ENCODE results near the gene C11orf42. TPM values are rescaled to one million over a fixed set of nuclear protein-coding genes. Genes with fewer than 3 reads are reported as not detected.

C11orf42 gene
- total RNA-seq, 1 experiment from 2014 or later: not detected

DNA sequence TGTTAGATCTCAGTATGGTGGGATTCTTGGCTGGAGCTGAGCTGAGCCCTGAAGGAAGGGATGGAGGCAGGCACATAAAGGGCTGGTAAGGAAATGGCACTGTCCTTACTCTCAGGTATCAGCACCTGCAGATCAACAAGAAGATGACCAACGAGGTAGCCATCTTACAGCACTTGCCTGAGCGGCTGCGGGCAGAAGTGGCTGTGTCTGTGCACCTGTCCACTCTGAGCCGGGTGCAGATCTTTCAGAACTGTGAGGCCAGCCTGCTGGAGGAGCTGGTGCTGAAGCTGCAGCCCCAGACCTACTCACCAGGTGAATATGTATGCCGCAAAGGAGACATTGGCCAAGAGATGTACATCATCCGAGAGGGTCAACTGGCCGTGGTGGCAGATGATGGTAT is 36.0 kb downstream of the C11orf42 start:
- Histone ChIP-seq H3K23me2 (ENCODE audit: insufficient read length, low read depth, low read length, poor library complexity, severe bottlenecking) (no peaks in the 10 kb centered on the region), H2BK15ac (ENCODE audit: low read depth, low read length) (no peak overlapping the region), H4K5ac (ENCODE audit: insufficient read length, low read depth, low read length) (no peak overlapping the region), H3K14ac (ENCODE audit: insufficient read depth, low read length) (no peak overlapping the region), H3T11ph (ENCODE audit: low read length) (no peak overlapping the region), H3K4me2 (ENCODE audit: insufficient read depth, insufficient read length, low read length) (no peak overlapping the region), H3K27me3 (ENCODE audit: insufficient read depth, low read length) (no peaks in the 10 kb centered on the region), H3K18ac (ENCODE audit: insufficient read length, low read depth, low read length) (no peak overlapping the region), H3K4ac (ENCODE audit: low read depth, low read length) (no peak overlapping the region), H3K27ac (ENCODE audit: insufficient read length, low read depth, low read length) (no peak overlapping the region), H2BK5ac (ENCODE audit: insufficient read length, low read length) (no peak overlapping the region), H2AK5ac (ENCODE audit: insufficient read length, low read length) (no peak overlapping the region), H3K4me1 (ENCODE audit: insufficient read depth, low read length) (no peaks in the 10 kb centered on the region; the same call in 1 of the 2 replicates), H3K79me2 (ENCODE audit: insufficient read depth, low read length) (no peaks in the 10 kb centered on the region), H3K9ac (ENCODE audit: extremely low read depth, insufficient read length, low read length) (no peak overlapping the region), H4K8ac (replicated peaks; ENCODE audit: insufficient read length, low read depth, low read length) (no peak overlapping the region), H2BK12ac (ENCODE audit: insufficient read length, low read depth, low read length) (no peak overlapping the region), H2BK20ac (ENCODE audit: low read depth, low read length, poor library complexity, severe bottlenecking) (no peak overlapping the region), H3K9me3 (ENCODE audit: control insufficient read depth, low read depth, low read length) (no peaks in the 10 kb centered on the region), H4K91ac (ENCODE audit: insufficient read length, low read depth, low read length) (no peak overlapping the region), H3K56ac (ENCODE audit: insufficient read length, low read depth, low read length) (no peak overlapping the region), H3K23ac (ENCODE audit: insufficient read length, low read depth, low read length) (no peak overlapping the region), H2AFZ (ENCODE audit: low read length) (no peak overlapping the region), H3K79me1 (ENCODE audit: insufficient read depth, low read depth, low read length, poor library complexity, severe bottlenecking) (no peaks in the 10 kb centered on the region), H2BK120ac (ENCODE audit: low read depth, low read length, poor library complexity, severe bottlenecking) (no peak overlapping the region), H4K20me1 (ENCODE audit: control insufficient read depth, insufficient read depth, insufficient read length) (no peaks in the 10 kb centered on the region)
- TF ChIP-seq, protein P1, sequence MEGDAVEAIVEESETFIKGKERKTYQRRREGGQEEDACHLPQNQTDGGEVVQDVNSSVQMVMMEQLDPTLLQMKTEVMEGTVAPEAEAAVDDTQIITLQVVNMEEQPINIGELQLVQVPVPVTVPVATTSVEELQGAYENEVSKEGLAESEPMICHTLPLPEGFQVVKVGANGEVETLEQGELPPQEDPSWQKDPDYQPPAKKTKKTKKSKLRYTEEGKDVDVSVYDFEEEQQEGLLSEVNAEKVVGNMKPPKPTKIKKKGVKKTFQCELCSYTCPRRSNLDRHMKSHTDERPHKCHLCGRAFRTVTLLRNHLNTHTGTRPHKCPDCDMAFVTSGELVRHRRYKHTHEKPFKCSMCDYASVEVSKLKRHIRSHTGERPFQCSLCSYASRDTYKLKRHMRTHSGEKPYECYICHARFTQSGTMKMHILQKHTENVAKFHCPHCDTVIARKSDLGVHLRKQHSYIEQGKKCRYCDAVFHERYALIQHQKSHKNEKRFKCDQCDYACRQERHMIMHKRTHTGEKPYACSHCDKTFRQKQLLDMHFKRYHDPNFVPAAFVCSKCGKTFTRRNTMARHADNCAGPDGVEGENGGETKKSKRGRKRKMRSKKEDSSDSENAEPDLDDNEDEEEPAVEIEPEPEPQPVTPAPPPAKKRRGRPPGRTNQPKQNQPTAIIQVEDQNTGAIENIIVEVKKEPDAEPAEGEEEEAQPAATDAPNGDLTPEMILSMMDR (conservative IDR thresholded peaks at IDR 0.05): no peak
- DNase-seq: no peak
- no peak overlapping the region for H3K4me3 Mint-ChIP-seq
- no peaks in the 10 kb centered on the region for H3K9me3 Mint-ChIP-seq
- no peak overlapping the region for H3K27ac Mint-ChIP-seq
- no peaks in the 10 kb centered on the region for H3K36me3 Mint-ChIP-seq (ENCODE audit: insufficient read depth in 1 of 3, low read depth in 3 of 3)
- no CpG with 5 or more reads among the region's 7 CpGs for WGBS (ENCODE audit: extremely low coverage, insufficient read length, low lambda C conversion rate)
- peaks cover 17% of the 10 kb centered on the region for H3K27me3 Mint-ChIP-seq (ENCODE audit: low read depth)
- H3K4me1 Mint-ChIP-seq: peaks cover 8 to 13% of the 10 kb centered on the region in 2 experiments
